GM19438 (cell line): ENCODE data around the gene NEB.
"Not testable (repeated sequence)": the region's sequence is repeated elsewhere in the genome, so short reads cannot be mapped to it uniquely, and the experiment has no call there.

Experiments used
- ATAC-seq: cut with Tn5 transposase; IDR thresholded peaks from one replicate; pipeline ENCODE4 v1.9.1; 2021; ENCODE audit warnings: low read depth; ENCODE audit not compliant: unreplicated experiment

NEB gene

GRCh38 chr2:151760139-151760650 is 25.9 kb upstream of the NEB start:
- no peak for ATAC-seq

- ATAC-seq = no peak
Measured at GRCh38 chr2:151758744-151759143, 24.5 kb upstream of the NEB start.

DNA sequence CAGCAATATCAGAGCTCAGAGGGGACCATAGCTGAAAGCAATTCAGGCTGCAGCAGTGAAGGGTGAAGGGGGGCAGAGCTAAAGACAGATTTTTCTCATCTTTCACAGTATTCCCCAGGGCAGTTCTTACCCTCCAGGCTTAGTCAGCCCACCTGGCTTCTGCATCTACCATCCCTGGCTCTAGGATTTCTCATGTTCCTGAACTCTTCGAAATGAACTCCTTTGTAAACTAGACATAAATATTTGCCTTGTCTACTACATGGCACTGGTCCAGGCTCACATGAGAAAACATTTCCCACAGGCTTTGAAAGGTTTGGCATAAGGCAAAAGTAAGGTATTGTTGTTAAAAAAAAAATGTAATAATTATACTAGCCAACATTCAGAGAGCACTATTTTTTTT is 23.6 kb upstream of the NEB start:
- no peak for ATAC-seq

DNA sequence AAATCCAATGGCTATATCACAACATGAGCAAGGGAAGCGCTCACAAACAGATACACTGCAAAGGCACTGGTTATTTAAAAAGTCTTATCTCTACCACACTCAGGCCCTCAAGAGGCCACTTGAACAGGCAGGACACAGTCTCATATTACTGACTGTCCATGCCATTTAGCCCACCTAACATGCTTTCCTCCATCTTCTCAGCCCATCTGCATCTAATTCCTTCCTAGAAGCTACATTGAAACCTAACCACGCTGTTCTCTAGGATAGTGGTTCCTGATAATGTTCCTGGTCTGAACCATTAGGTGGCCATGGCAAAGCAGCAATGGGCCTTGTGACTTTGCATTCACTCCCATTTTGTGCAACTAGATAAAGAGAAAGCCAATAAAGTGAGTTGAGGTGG is 22.5 kb upstream of the NEB start:
- no peak for ATAC-seq

- ATAC-seq = no peak
Measured at GRCh38 chr2:151754253-151754897, 20.1 kb upstream of the NEB start.

DNA sequence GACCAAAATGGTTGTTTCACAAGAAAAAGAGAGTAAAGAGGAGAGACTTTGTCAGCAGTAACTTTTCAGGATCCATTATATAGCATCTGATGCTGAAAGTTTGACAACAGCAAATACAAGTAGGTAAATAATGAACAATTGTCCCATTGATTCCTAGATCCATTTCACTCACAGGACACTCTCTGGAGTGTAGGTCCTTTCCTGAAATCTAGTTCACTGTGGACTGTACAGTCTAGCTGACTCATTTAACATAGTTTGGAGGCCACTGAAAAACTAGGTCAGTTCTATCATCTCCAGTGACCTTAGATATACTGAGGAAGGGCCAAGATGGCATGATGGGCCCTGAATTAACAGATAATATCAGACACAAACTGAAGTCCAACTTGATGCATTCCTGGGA is 19.3 kb upstream of the NEB start:
- ATAC-seq = no peak

GRCh38 chr2:151745261-151745660 is 11.0 kb upstream of the NEB start:
- ATAC-seq = not testable (repeated sequence)

GRCh38 chr2:151730262-151730975 is 3.9 kb downstream of the NEB start:
- ATAC-seq = no peak

GRCh38 chr2:151729837-151730236 is 4.4 kb downstream of the NEB start:
- no peak for ATAC-seq

DNA sequence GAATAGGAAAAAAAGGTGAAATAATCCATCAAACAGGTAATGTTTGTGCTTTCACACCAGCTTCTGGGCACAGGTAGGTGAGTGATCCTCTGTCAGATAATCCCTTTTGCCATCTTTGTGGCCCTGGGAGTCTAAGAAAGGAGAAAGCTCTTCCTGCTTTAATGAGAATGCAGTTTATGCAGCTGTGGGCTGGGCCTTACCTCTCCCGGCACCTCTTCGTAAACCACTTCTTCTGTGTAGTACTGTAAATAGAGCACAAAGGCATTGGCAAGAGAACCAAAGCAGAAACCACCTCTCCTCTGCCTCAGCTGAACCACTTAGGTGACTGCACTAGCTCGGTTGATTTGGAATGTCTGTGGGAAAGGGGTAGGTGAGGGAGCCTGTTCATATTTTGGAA is 4.9 kb downstream of the NEB start:
- ATAC-seq = no peak

DNA sequence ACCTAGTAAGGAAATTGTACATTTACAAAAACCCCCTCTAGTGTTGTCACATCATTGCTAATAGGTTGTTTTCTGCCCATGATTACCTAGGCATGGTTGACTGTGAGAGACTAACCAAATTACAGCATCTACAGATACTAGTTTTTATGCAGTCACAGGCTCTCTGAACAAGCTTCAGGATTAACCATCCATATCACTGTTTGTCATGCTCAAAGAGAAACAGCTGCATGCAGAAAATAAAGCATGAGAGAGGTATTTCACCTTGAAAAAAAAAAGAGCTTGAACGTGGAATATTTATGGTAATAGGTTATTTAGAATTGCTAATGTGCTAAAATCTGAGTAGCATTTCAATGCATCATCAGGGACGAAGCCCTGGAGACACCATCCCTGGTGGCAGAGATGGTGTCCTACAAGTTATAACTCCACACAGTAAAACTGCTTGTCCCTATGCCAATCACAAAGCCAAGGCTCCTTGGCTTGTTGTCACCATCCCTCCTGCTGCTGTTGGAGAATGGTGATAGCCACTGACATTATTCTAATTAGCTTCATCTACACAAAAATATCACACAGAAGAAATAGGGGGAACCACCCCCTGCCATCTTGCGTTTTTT is 5.4 kb downstream of the NEB start:
- no peak for ATAC-seq

DNA sequence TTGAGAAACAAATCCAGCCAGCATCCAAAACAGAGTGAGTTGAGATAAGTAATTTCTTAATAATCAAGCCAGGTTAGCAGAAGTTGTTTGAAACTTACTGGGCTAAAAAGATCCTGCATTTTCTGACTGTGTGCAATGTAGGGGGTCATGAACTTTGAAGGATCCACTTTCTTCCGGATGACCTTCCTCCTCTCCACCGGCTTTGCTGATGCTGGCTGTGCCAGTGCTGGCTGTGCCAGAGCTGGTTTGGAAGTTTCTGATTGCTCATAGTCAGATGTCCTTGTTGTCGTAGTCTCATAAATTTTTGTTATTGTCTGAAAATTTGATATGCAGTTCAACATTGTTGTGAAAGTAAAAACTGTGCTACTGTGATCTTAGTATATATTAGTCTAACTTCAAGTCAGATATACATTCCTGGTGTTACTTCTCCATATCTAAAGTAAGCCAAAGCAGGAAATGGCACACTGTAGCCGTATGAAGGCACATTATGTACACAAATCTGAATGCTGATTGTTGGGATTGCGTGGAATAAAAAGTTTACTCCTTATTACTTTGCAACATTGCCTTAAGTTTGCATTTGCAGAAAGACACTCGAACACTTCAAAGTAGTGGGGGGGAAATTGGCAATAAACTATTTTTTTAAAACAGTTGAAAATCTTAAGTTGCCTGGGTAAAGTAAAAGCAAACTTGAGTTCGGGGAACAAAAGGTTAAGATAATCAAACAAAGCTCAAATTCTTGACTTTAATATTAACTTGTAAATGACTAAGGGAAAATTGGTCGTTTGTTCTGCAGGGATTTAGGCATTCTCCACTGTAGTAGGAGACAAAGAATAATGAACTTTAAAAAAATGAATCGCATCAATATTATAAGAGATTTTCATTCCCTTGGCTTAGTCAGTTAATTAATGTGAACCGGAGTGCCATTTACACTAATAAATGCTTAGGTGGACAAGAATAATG is 6.4 kb downstream of the NEB start:
- no peak for ATAC-seq

GRCh38 chr2:151721161-151721560 is 13.1 kb downstream of the NEB start:
- no peak for ATAC-seq

DNA sequence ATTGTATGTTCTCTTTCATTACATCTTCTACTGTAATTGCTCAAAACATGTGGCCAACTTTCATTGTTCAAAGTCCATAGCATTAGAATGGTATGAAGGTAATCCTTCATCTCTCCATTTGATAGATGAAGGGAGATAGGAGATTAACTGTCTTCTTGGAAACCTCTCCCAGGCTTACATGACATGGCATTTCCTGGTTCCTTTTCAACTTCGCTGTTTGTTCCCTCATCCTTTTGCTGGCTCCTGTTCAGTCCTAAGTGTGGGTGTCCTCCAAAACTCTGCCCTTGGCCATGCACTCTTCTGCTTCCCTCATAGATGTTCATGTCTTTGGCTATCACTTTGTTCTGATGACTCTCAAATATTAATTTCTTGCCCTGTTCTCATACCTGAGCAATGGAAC is 13.8 kb downstream of the NEB start:
- no peak for ATAC-seq

GRCh38 chr2:151718796-151719195 is 15.5 kb downstream of the NEB start:
- ATAC-seq = no peak

DNA sequence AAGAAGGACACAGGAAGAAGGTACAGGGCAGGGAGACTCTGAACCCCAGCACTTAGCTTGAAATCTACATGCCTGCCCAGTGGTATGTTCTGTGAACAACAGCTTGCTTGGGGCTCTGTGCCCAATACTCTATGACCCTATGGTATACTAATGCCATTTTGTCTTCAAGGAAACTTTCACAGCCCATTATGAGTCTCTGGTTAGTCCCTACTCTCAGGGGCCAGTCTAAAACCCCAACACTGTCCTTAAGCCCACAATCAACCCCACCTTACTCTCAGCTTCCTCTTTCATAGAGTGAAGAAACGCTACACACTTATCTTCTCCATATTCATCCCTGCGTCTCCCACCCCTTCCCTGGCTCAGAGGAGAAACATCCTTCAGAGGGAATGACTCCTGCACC is 16.0 kb downstream of the NEB start:
- no peak for ATAC-seq

DNA sequence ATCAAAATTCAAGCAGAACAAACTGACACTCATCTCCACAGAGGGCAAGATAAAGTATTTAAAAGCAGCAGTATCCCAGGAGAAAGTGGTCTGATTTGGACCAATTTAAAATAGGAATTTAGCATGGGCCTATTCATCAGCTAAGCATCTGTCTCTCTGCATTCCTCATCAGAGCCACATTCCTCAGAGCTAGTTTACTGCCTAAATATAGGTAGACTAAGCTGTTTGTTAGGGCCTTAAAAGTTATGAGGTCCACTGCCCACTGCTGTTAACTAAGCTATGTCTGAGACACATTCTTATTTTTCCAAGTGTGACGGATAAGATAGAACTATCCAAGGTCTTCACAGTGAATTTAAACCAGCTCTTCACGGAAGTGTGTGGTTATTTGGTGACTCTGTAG is 17.6 kb downstream of the NEB start:
- no peak for ATAC-seq

DNA sequence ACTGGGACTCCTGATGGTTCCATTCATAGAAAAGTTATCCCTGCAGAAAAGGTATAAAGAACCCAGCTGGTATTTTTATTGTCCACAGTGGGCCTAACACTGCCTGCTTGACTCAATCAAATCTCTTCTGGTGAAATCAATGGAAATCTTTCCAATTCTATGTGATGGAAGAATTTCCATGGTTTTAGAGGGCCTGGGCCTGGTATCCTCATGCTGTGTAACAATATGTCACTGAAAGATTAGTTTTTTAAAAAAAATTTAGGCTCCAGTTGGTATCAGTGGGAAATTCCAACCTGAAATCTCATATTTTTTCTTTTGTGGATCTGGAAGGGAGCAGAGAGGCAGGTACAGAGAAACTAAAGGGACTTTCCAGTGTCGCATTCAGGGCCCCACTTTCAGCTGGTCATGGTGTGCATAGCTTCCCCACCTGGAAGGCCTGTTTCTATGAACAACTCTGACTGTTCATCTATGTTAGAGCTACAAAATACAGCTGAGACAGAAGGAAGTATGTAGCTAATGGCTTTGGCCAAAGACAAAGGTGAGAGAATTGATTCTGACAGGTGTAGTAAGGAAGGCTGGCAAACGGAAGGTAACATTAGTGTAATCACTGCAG is 20.9 kb downstream of the NEB start:
- ATAC-seq = no peak

GRCh38 chr2:151711025-151711424 is 23.3 kb downstream of the NEB start:
- ATAC-seq = no peak

DNA sequence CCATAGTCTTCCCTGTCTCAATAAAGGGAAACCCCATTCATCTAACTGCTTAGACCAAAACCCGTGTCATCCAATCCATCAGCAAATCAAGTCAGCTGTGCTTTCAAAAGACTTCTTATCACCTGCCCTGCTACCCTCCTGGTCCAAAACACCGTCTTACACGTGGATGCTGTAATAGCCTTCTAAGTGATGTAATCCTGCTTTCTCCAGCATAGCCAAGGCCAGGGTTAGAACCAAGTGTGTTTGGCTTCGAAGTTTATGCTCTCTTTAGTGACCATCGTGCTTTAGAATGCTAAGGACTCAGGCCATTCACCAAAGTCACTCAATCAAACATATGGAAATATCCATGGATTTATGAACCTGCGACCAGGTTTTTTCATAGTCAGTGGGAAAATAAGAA is 25.5 kb downstream of the NEB start:
- no peak for ATAC-seq
